ENCODE measurements around the gene STAT6.
A peak's percentile ranks its signal among the peaks of the same experiment; 100 is the strongest.
"Not testable (repeated sequence)": the region's sequence is repeated elsewhere in the genome, so short reads cannot be mapped to it uniquely, and the experiment has no call there.

STAT6 gene

DNA sequence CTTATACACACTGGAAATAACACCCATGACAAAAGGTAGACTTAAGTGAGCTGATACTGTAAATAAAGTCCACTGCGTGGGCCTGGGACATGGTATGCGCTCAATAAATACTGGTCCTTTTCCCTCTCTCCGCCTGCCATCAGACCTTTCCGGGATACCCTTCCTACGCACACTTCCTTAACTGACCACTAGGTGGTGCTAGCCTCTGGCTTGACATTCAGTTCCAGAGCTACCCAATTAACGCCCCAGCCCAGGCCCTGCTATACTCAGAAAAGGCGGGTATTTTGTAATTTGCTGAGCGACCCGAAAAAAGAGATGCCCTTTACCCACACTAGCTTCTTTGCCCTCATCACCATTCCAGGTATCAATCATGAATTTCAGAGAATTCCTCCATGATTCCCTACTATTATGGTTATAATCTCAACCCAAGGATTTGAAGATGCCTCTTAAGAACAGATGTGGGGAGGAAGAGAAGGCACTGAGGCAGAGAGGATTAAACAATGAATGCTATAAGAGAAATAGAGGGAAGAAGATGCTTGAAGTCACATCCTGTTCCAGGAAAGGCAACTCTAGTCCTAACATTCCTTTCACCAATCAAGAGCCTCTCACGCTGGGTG, 13.2 kb upstream of the STAT6 start:
- no peak overlapping the region for H3K27ac ChIP-seq
- TF ChIP-seq, protein P1, sequence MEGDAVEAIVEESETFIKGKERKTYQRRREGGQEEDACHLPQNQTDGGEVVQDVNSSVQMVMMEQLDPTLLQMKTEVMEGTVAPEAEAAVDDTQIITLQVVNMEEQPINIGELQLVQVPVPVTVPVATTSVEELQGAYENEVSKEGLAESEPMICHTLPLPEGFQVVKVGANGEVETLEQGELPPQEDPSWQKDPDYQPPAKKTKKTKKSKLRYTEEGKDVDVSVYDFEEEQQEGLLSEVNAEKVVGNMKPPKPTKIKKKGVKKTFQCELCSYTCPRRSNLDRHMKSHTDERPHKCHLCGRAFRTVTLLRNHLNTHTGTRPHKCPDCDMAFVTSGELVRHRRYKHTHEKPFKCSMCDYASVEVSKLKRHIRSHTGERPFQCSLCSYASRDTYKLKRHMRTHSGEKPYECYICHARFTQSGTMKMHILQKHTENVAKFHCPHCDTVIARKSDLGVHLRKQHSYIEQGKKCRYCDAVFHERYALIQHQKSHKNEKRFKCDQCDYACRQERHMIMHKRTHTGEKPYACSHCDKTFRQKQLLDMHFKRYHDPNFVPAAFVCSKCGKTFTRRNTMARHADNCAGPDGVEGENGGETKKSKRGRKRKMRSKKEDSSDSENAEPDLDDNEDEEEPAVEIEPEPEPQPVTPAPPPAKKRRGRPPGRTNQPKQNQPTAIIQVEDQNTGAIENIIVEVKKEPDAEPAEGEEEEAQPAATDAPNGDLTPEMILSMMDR (conservative IDR thresholded peaks at IDR 0.05): peak; percentile 98

DNA sequence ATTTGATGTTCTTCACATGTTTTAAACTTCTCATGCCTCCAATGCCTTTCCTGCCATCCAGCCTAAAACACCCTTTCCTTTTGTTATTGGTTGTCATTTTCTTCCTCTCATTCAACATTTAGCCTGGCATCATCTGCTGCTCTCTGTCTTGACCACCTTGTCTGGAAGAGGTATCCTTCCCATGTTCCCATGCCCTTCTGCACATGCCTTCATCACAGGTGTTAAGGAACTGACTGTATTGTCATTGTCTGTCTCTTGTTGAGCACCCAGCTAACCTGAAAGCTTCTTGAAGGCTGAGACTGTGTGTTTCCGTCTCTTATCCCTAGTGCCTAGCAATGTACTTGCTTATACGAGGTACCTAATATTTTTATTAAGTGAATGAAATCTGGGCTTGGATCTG, 12.7 kb upstream of the STAT6 start:
- no peak overlapping the region for H3K27ac ChIP-seq
- TF ChIP-seq, protein P1 (conservative IDR thresholded peaks at IDR 0.05): no peak

DNA sequence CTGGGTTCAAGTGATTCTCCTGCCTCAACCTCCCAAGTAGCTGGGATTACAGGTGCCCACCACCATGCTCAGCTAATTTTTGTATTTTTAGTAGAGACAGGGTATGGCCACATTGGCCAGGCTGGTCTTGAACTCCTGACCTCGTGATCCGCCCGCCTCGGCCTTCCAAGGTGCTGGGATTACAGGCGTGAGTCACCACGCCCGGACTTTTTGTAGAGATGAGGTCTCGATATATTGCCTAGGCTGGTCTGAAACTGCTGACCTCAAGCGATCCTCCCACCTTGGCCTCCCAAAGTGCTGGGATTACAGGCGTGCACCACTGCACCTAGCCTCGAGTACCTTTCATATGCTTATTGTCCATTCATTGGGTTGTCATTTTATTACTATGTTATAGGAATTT, 9.6 kb upstream of the STAT6 start:
- not testable (repeated sequence) for H3K27ac ChIP-seq

DNA sequence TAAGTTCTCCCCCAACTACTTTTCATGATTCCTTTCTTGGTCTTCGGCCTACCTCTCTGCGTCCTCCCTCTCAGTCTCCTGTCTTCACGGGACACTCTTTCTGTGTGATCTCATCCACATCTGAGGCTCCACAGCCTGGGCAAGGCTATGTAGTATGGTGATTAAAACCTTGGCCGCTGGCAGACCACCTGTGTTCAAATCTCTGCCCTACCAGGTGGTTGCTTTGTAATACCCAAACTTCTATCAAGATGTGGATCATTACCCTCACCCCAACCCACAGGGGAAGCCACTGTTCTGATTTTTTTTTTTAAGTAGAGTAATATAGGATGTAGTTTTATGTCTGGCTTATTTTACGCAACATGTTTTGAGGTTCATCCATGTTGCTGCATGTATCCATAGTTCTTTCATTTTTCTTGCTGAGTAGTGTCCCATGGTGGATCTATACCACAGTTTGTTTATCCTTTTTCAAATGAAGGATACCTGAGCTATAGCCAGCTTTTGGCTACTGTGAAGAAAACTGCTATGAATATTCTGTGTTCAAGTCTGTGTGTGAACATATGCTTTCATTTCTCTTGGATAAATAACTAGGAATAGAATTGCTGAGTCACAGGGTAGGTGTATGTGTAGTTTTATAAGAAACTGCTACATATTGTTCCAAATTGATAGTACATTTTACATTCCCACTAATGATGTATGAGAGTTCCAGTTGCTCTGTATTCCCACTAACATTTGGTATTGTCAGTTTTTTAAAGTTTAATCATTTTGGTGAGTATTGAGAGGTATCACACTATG, 8.3 kb upstream of the STAT6 start:
- TF ChIP-seq, protein P1 (conservative IDR thresholded peaks at IDR 0.05): no peak
- H3K27ac ChIP-seq: no peak overlapping the region

DNA sequence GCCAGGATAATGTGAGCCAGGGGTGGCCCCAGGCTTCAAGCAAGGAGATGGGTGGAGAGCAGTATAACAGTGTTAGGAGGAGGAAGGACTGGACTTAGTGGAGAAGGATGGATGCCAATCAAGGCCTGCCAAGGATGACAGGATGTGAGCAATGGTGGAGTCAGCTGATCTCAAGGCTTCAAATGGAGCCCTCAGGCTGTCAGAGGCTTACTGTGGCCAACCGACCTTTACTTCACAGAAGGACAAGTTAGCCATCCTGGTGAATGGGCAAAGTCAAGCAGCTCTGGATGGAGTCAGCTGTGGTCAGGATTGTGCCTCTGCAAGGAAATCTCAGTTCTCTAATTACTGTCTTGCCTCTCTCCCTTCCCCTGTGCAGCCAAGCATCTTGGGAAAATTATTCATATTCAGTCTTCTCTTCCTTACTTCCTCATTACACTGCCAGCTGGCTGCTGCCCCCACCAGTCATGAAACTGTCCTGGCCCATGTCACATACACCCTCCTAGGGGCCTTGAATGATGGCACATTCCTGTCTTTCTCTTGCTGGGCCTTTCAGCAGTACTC, 7.6 kb upstream of the STAT6 start:
- TF ChIP-seq, protein P1 (conservative IDR thresholded peaks at IDR 0.05): no peak
- no peak overlapping the region for H3K27ac ChIP-seq

DNA sequence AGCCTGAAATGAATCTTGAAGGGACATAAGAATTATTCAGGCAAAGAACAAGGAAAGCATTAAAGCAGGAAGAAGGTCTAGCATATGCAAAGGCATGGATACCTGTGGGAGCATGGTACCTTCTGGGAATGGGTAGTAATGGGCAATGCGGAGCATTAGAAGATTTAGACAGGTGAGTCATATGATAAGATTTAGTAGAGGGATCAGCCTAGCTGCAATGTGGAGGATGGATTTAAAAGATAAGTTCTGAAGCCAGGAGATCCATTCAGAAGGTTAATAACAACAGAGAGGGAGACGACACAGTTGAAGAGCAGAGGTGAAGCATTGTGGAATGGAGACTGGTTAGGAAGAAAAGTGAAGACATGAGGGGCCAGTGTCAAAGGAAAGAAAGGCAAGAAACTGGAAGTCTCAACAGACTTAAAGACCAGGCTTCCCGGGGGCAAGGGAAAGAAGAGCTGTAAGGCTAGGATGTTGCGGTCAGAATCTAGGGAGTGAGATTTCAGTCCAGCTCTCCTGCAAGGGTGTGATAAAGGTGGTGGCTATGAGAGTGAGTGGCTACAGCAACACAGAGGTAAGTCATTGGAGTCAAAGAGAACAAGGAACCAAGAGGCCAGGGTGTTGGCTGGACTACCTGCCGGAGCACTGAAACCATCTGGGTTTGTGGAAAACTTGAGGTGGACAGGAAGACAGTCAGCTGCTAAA, 5.6 kb upstream of the STAT6 start:
- TF ChIP-seq, protein P1 (conservative IDR thresholded peaks at IDR 0.05): no peak
- H3K27ac ChIP-seq: no peak overlapping the region

DNA sequence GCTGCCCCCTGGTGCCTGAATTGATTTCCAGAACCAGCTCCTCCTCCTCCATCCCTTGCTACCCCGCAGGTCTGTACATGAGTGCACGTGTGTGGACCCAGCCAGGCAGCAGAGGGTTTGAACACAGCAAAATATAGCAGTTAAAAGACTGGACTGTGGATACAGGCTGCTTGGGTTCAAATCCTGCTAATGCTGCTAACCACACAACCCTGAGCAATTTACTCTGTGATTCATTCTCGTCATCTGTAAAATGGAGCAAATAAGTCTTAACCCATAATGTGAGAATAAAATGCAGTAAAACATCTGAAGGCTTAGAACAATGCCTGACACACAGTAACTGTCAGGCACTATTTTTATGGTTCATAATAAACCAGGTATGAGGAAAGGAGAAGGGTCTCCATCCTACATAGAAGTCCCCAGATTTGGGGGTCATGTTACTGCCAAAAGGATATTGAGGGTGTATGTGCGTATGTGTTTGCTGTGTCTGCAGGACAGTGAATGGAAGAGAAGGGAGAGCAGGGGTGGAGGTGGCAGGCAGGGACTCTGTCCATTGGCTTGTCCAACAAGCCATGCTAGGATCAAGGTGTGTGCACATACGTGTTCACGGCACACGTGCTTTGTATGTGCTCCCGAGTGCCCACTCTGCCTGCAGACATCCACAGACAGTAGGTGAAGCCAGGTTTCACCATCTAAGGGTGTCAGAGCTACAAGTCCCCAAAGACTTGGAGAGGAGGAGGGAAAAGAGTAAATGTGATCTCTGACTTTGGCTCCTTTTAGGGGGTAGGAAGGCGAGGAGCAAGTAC, 1.5 kb upstream of the STAT6 start:
- peak overlapping the region; percentile 99 for H3K27ac ChIP-seq
- TF ChIP-seq, protein P1 (conservative IDR thresholded peaks at IDR 0.05): peak; percentile 90
